H1 (cell line): Measurements from ENCODE around the gene BAX. TPM values are rescaled to one million over a fixed set of nuclear protein-coding genes. Genes with fewer than 3 reads are reported as not detected.

Experiments
- CTCF ChIA-PET: fragments of 300-600 bp; sonication (Branson Sonifier 250); formaldehyde crosslinking; loops from one replicate; lab custom pipeline; 2021; ENCODE audit not compliant: partially characterized antibody; lab: Charles Lee
- POLR2A ChIA-PET: fragments of 300-600 bp; sonication (Branson Sonifier 250); formaldehyde crosslinking; loops from one replicate; lab custom pipeline; 2021; ENCODE audit warnings: inconsistent platforms; ENCODE audit not compliant: partially characterized antibody; lab: Charles Lee
- DNase-seq, 2 experiments: peaks; one replicate each; pipeline versions ENCODE4 v3.0.0 to v3.0.0-alpha.2; 2010 to 2022; ENCODE audit warnings: low spot score in 2 of 2, low read depth in 1 of 2, mixed read lengths in 1 of 2
- FAIRE-seq: peaks from 2 replicates; lab custom pipeline; 2011; peaks lifted over from hg19 to GRCh38; lab: Jason Lieb, UNC
- H2AFZ ChIP-seq: 2 replicates; pipeline ENCODE4 v1.8.1; 2012; ENCODE audit warnings: low read length, inconsistent platforms
- H2AK5ac ChIP-seq: 2 replicates; pipeline ENCODE4 v1.6.1; 2013; ENCODE audit warnings: low read depth, low read length
- H2BK120ac ChIP-seq: replicated peaks from 2 replicates; pipeline ENCODE3; 2013; ENCODE audit warnings: low read depth, low read length, inconsistent platforms
- H2BK12ac ChIP-seq: 2 replicates; pipeline ENCODE4 v1.6.1; 2013; ENCODE audit warnings: low read depth, low read length
- H2BK15ac ChIP-seq: 2 replicates; pipeline ENCODE4 v1.6.1; 2013; ENCODE audit warnings: low read length
- H2BK20ac ChIP-seq: 2 replicates; pipeline ENCODE4 v1.6.1; 2013; ENCODE audit warnings: low read length
- H2BK5ac ChIP-seq: 2 replicates; pipeline ENCODE4 v1.6.1; 2013; ENCODE audit warnings: low read depth, low read length
- H3K14ac ChIP-seq: 2 replicates; pipeline ENCODE4 v1.6.1; 2013; ENCODE audit warnings: inconsistent platforms; ENCODE audit not compliant: insufficient read length
- H3K18ac ChIP-seq: 2 replicates; pipeline ENCODE4 v1.6.1; 2013; ENCODE audit warnings: low read length; ENCODE audit errors: extremely low read depth
- H3K23ac ChIP-seq: 2 replicates; pipeline ENCODE4 v1.6.1; 2013; ENCODE audit warnings: inconsistent platforms; ENCODE audit not compliant: insufficient read length
- H3K23me2 ChIP-seq: 2 replicates; pipeline ENCODE4 v1.6.1; 2013; ENCODE audit warnings: low read depth, low read length
- H3K27ac ChIP-seq: 2 replicates; pipeline ENCODE4 v1.6.1; 2011; ENCODE audit warnings: low read depth, low read length, inconsistent platforms
- H3K27me3 ChIP-seq, 4 experiments: replicated peaks in 1 of 4; 1 replicate in 1 of 4; 2 replicates in 3 of 4; pipeline versions ENCODE4 v1.6.1 to v1.8.1; 2011 to 2013; ENCODE audit warnings: low read length in 3 of 4, mild to moderate bottlenecking in 3 of 4, inconsistent platforms in 2 of 4, mixed read lengths in 2 of 4, moderate library complexity in 1 of 4; ENCODE audit not compliant: control insufficient read depth in 3 of 4, insufficient read depth in 3 of 4; ENCODE audit errors: extremely low read depth in 1 of 4
- H3K36me3 ChIP-seq, 4 experiments: 2 replicates each; pipeline versions ENCODE4 v1.6.1 to v1.8.1; 2011 to 2013; ENCODE audit warnings: mild to moderate bottlenecking in 4 of 4, low read length in 3 of 4, moderate library complexity in 2 of 4, control low read depth in 1 of 4, inconsistent platforms in 1 of 4; ENCODE audit not compliant: insufficient read depth in 4 of 4, control insufficient read depth in 2 of 4
- H3K4ac ChIP-seq: replicated peaks from 2 replicates; pipeline ENCODE3; 2013; ENCODE audit warnings: low read length, low read depth, mixed read lengths, inconsistent platforms; ENCODE audit not compliant: insufficient read length
- H3K4me1 ChIP-seq, 4 experiments: replicated peaks in 1 of 4; 1 replicate in 1 of 4; 2 replicates in 3 of 4; pipeline versions ENCODE4 v1.6.1 to v1.8.1; 2011 to 2013; ENCODE audit warnings: low read length in 3 of 4, inconsistent platforms in 2 of 4, mixed read lengths in 1 of 4; ENCODE audit not compliant: insufficient read depth in 4 of 4, control insufficient read depth in 3 of 4
- H3K4me2 ChIP-seq, 2 experiments: 2 replicates each; pipeline versions ENCODE4 v1.6.1 to v1.8.1; 2011 to 2013; ENCODE audit warnings: low read depth in 2 of 2, low read length in 2 of 2, control low read depth in 1 of 2, inconsistent platforms in 1 of 2, mild to moderate bottlenecking in 1 of 2; ENCODE audit not compliant: insufficient read depth in 1 of 2
- H3K4me3 ChIP-seq, 4 experiments: fragments of 200-600, 300-600 bp in 1 of 4; sonication (generic), shearing (Covaris generic), sonication (Bioruptor Twin) in 1 of 4; 2 replicates each; pipeline versions ENCODE4 v1.5.1 to v1.8.1; 2011 to 2016; ENCODE audit warnings: low read length in 4 of 4, low read depth in 3 of 4, control low read depth in 2 of 4, inconsistent platforms in 2 of 4, mild to moderate bottlenecking in 2 of 4, mixed read lengths in 1 of 4, moderate library complexity in 1 of 4; ENCODE audit not compliant: insufficient read depth in 2 of 4; ENCODE audit errors: extremely low read depth in 1 of 4
- H3K56ac ChIP-seq: replicated peaks from 2 replicates; pipeline ENCODE3; 2013; ENCODE audit warnings: low read depth, mild to moderate bottlenecking, mixed read lengths, low read length, inconsistent platforms; ENCODE audit not compliant: insufficient read length
- H3K79me1 ChIP-seq: 2 replicates; pipeline ENCODE4 v1.6.1; 2013; ENCODE audit warnings: low read depth, low read length, control low read depth
- H3K79me2 ChIP-seq, 2 experiments: 2 replicates each; pipeline versions ENCODE4 v1.6.1 to v1.8.1; 2012 to 2013; ENCODE audit warnings: low read length in 2 of 2, mild to moderate bottlenecking in 2 of 2, inconsistent platforms in 1 of 2; ENCODE audit not compliant: insufficient read depth in 2 of 2, control insufficient read depth in 1 of 2
- H3K9ac ChIP-seq, 4 experiments: replicated peaks in 1 of 4; 1 replicate in 1 of 4; 2 replicates in 3 of 4; pipeline versions ENCODE4 v1.6.1 to v1.8.1; 2011 to 2013; ENCODE audit warnings: low read depth in 3 of 4, low read length in 3 of 4, control low read depth in 2 of 4, mild to moderate bottlenecking in 2 of 4, moderate library complexity in 2 of 4, inconsistent platforms in 1 of 4; ENCODE audit errors: extremely low read depth in 1 of 4
- H3K9me3 ChIP-seq, 2 experiments: 2 replicates each; pipeline versions ENCODE4 v1.6.1 to v1.8.1; 2012 to 2013; ENCODE audit warnings: mild to moderate bottlenecking in 2 of 2, moderate library complexity in 2 of 2, control low read depth in 1 of 2, inconsistent platforms in 1 of 2, low read depth in 1 of 2, low read length in 1 of 2, mixed read lengths in 1 of 2; ENCODE audit not compliant: insufficient read depth in 2 of 2
- H4K20me1 ChIP-seq, 2 experiments: replicated peaks in 1 of 2; 2 replicates each; pipeline versions ENCODE3 to v1.8.1; 2011 to 2013; ENCODE audit warnings: inconsistent platforms in 2 of 2, low read length in 2 of 2, mild to moderate bottlenecking in 1 of 2; ENCODE audit not compliant: insufficient read depth in 2 of 2, control insufficient read depth in 1 of 2
- H4K5ac ChIP-seq: 2 replicates; pipeline ENCODE4 v1.6.1; 2013; ENCODE audit warnings: low read length, low read depth, mixed read lengths, inconsistent platforms; ENCODE audit not compliant: insufficient read length
- H4K8ac ChIP-seq: 2 replicates; pipeline ENCODE4 v1.8.0; 2013; ENCODE audit warnings: mild to moderate bottlenecking, moderate library complexity, low read length, inconsistent platforms; ENCODE audit not compliant: insufficient read depth; ENCODE audit errors: extremely low read depth
- H4K91ac ChIP-seq: replicated peaks from 2 replicates; pipeline ENCODE3; 2013; ENCODE audit warnings: low read length, mixed read lengths, inconsistent platforms; ENCODE audit not compliant: insufficient read length
- CREB1 ChIP-seq: IDR thresholded peaks from 2 replicates; pipeline ENCODE4 v1.6.1; 2012; ENCODE audit warnings: inconsistent platforms
- FOSL1 ChIP-seq: IDR thresholded peaks from 2 replicates; pipeline ENCODE4 v1.6.1; 2011; ENCODE audit warnings: mild to moderate bottlenecking, low read depth, low read length, moderate library complexity; ENCODE audit not compliant: insufficient read depth
- GABPA ChIP-seq: IDR thresholded peaks from 2 replicates; pipeline ENCODE4 v1.6.1; 2011; ENCODE audit warnings: mild to moderate bottlenecking, low read length, moderate library complexity, borderline replicate concordance; ENCODE audit not compliant: insufficient read depth
- POLR2A ChIP-seq, 2 experiments: IDR thresholded peaks; 1 replicate in 1 of 2; 2 replicates in 1 of 2; pipeline ENCODE4 v1.6.1; 2011; ENCODE audit warnings: low read depth in 2 of 2, low read length in 2 of 2, mild to moderate bottlenecking in 2 of 2; ENCODE audit errors: control extremely low read depth in 1 of 2
- POLR2AphosphoS5 ChIP-seq: IDR thresholded peaks from 2 replicates; pipeline ENCODE4 v1.6.1; 2011; ENCODE audit warnings: low read depth, low read length
- RAD21 ChIP-seq, 2 experiments: IDR thresholded peaks in 1 of 2; conservative IDR thresholded peaks in 1 of 2; 2 replicates each; pipeline ENCODE4 v1.6.1; 2011; ENCODE audit warnings: low read depth in 2 of 2, low read length in 2 of 2, improper control_type of control experiment in 1 of 2, inconsistent platforms in 1 of 2, mild to moderate bottlenecking in 1 of 2, moderate library complexity in 1 of 2
- SP4 ChIP-seq: IDR thresholded peaks from 2 replicates; pipeline ENCODE4 v1.6.1; 2012; ENCODE audit warnings: low read length, inconsistent platforms
- TAF7 ChIP-seq: optimal IDR thresholded peaks from 2 replicates; pipeline ENCODE3; 2011; ENCODE audit warnings: low read depth, mild to moderate bottlenecking, inconsistent platforms, low read length, moderate library complexity, borderline replicate concordance
- TBP ChIP-seq: IDR thresholded peaks from 2 replicates; pipeline ENCODE4 v1.6.1; 2011; ENCODE audit warnings: low read depth, low read length, improper control_type of control experiment
- WGBS, 2 experiments: shearing (Covaris generic) in 1 of 2; methylation state at CpG; one replicate each; pipeline versions ENCODE4 v1.1.6 to v1.1.7; 2013 to 2015; ENCODE audit warnings: low lambda C conversion rate in 2 of 2, mixed read lengths in 2 of 2, inconsistent platforms in 1 of 2, low coverage in 1 of 2, missing lambda C conversion rate in 1 of 2; ENCODE audit not compliant: insufficient replicate concordance in 2 of 2, insufficient coverage in 1 of 2, insufficient read length in 1 of 2; ENCODE audit errors: extremely low coverage in 1 of 2, missing lambda C conversion rate in 1 of 2; 5-methylcytosine and 5-hydroxymethylcytosine counted together
- polyA plus RNA-seq, 7 experiments: library from polyadenylated mRNA; depleted of rRNA in 3 of 7; stranded (reverse) in 5 of 7; unstranded in 2 of 7; fragments of >200 nt in 5 of 7; fragments of 200-250 nt in 2 of 7; gene quantifications; 1 replicate in 5 of 7; 2 replicates in 1 of 7; 4 replicates in 1 of 7; pipeline versions ENCODE4 v1.2.1 to v1.2.3, GENCODE V29; 2011 to 2013; ENCODE audit warnings: missing spikeins in 2 of 7, mixed read lengths in 2 of 7
- total RNA-seq: library from RNA; stranded (reverse); fragmentation: NEBNext Ultra II Directional; extraction: Animal tissue kit (Norgen Biotek cat#: 25700); gene quantifications from 2 replicates; pipeline ENCODE4 v1.2.1, GENCODE V29; 2021
- TF ChIP-seq, protein P1 (sequence below), 3 experiments: IDR thresholded peaks; 1 replicate in 2 of 3; 2 replicates in 1 of 3; pipeline versions ENCODE4 v1.5.1 to v1.6.1; 2011; ENCODE audit warnings: low read length in 3 of 3, mild to moderate bottlenecking in 3 of 3, inconsistent platforms in 2 of 3, low read depth in 1 of 3, moderate library complexity in 1 of 3; ENCODE audit not compliant: insufficient read depth in 1 of 3; ENCODE audit errors: control extremely low read depth in 1 of 3

Gene BAX
- total and polyA plus RNA-seq, 2 of the 8 experiments (the other 6 are each of a cell fraction or from before 2014, with no cell fraction given), result 257 to 346 TPM

- Histone ChIP-seq H3K23ac (no peak overlapping the region), H3K79me2 (peaks cover 0 to 5% of the 10 kb centered on the region in 2 experiments; a peak in 2 of 4 replicates), H3K4ac (no peak overlapping the region), H4K8ac (no peak overlapping the region), H3K56ac (no peak overlapping the region), H4K20me1 (peaks cover under 1 to 11% of the 10 kb centered on the region in 2 experiments), H2BK15ac (no peak overlapping the region), H3K4me3 (no peak overlapping the region), H3K36me3 (peaks cover 7 to 34% (median 19%) of the 10 kb centered on the region in 4 experiments; a peak in 5 of 8 replicates), H3K79me1 (0 out of 2 replicates have a peak, but pooled peaks cover under 1% of the 10 kb centered on the region), H3K27me3 (no peaks in the 10 kb centered on the region), H2BK12ac (no peak overlapping the region), H3K18ac (no peak overlapping the region), H3K9ac (no peak overlapping the region), H4K5ac (no peak overlapping the region), H3K4me1 (peaks cover 0 to 3% (median 1%) of the 10 kb centered on the region in 4 experiments; a peak in 4 of 7 replicates), H2AFZ (no peak overlapping the region), H3K4me2 (no peak overlapping the region; a peak in 1 of 4 replicates), H2BK120ac (no peak overlapping the region), H3K23me2 (peaks cover 4% of the 10 kb centered on the region; the same call in 1 of the 2 replicates), H3K14ac (no peak overlapping the region), H3K27ac (no peak overlapping the region), H2BK5ac (no peak overlapping the region), H4K91ac (no peak overlapping the region), H3K9me3 (no peaks in the 10 kb centered on the region), H2AK5ac (no peak overlapping the region), H2BK20ac (no peak overlapping the region)
- DNase-seq, result peak in 1 of 2 experiments; percentile 96
- ChIA-PET CTCF (interaction anchor here (0.5 to 3.0 kb wide), 50 partner anchors 9 to 415 kb away, joined by 3 to 18 read pairs (median 5); partner anchors contain the start of genes BAX, DHDH, FUT1 and GYS1), POLR2A (interaction anchor here (0.6 to 4.6 kb wide), 13 partner anchors 9 to 156 kb away, joined by 3 to 27 read pairs (median 4); partner anchors contain the start of genes BAX, DHDH, NUCB1 and PPP1R15A)
- FAIRE-seq, result peak; percentile 81
- 28% methylated on average over 19 of the region's 19 CpGs; no CpG with 5 or more reads in 1 of the 2 experiments for WGBS, 2 experiments
- peak; percentile 49; the same call in 1 of the 2 replicates for TF ChIP-seq GABPA
- peak; percentile 87 to 93 for TF ChIP-seq RAD21 (IDR thresholded peaks at IDR 0.05 in 1 of 2, conservative IDR thresholded peaks at IDR 0.05 in 1 of 2; ENCODE audit: low read depth in 2 of 2, low read length in 2 of 2)
- no peak for TF ChIP-seq POLR2AphosphoS5
- 0 out of 2 replicates have a peak, but pooled peaks have one; percentile 34 for TF ChIP-seq TBP
- TF ChIP-seq CREB1, result 0 out of 2 replicates have a peak, but pooled peaks have one; percentile 22
- TF ChIP-seq FOSL1, result no peak
- no peak for TF ChIP-seq POLR2A (IDR thresholded peaks at IDR 0.05; ENCODE audit: control extremely low read depth in 1 of 2, low read depth in 2 of 2, low read length in 2 of 2)
- TF ChIP-seq, protein P1, sequence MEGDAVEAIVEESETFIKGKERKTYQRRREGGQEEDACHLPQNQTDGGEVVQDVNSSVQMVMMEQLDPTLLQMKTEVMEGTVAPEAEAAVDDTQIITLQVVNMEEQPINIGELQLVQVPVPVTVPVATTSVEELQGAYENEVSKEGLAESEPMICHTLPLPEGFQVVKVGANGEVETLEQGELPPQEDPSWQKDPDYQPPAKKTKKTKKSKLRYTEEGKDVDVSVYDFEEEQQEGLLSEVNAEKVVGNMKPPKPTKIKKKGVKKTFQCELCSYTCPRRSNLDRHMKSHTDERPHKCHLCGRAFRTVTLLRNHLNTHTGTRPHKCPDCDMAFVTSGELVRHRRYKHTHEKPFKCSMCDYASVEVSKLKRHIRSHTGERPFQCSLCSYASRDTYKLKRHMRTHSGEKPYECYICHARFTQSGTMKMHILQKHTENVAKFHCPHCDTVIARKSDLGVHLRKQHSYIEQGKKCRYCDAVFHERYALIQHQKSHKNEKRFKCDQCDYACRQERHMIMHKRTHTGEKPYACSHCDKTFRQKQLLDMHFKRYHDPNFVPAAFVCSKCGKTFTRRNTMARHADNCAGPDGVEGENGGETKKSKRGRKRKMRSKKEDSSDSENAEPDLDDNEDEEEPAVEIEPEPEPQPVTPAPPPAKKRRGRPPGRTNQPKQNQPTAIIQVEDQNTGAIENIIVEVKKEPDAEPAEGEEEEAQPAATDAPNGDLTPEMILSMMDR (IDR thresholded peaks at IDR 0.05; ENCODE audit: control extremely low read depth in 1 of 3, insufficient read depth in 1 of 3, low read depth in 1 of 3, low read length in 3 of 3), result peak; percentile 94 to 98 (median 95)
- 0 out of 2 replicates have a peak, but pooled peaks have one; percentile 70 for TF ChIP-seq SP4
- TF ChIP-seq TAF7, result no peak
Measured at GRCh38 chr19:48970923-48971395, 16.3 kb downstream of the BAX start.
